Measurements from ENCODE around the gene CIZ1.

Gene CIZ1

DNA sequence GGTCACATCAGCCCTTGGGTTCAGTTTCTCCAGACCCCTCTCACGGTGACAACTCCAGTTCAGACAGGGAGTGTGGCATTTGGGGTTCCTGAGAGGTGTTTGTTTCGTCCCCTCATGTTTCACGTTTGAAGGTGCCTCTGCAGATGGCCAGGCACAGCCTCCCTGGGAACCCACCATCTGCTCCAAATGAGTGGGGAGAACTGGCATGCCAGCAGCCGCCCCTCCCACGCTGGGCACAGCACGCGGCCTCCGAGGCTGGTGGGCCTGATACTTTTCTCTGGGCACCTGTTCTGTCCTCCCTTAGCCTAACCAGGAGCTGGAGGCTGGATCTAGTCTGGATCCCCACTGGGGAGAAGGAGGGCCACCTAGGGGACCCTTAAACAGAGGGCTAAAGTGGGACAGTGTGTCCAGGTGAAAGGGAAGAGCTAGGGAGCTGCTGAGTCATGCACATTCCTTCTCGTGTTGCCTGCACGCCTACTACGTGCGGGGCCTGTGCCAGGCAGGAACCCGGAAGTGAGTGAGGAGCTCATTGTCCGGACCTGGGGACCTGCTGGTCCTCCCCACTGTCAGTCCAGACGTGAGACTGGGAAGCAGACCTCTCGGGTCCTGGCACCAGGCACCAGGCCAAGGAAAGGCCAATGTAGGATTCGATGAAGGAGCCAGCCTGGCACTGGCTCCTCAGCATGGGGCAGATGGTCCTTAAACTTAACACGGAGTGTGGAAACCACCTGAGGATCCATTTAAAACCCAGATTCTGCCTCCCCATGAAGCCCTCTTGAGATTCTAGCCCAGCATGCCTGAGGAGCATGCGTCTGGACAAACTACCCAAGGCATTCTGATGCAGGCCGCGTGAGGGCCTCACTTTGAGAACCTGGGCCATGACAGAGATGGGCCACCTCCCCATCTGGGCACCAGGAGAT lies 23.5 kb upstream of the CIZ1 start:
- no peak for DNase-seq (ENCODE audit: low spot score)

GRCh38 chr9:128213746-128214497 lies 22.6 kb upstream of the CIZ1 start:
- DNase-seq (ENCODE audit: low spot score): no peak

DNA sequence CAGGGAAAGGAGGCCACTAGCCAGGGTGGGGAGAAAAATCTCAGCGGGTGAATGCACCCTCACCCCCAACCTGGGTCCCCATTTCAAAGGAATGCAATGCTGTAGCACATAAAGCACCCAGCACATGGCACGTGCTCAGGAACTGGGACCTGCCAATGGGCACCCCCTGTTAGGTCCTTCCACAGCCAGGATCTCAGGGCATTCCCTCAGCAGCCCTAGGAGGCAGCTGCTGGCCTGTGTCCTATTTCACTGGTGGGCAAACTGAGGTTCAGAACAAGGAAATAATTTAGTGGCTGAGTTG lies 20.6 kb upstream of the CIZ1 start:
- no peak for DNase-seq (ENCODE audit: low spot score)

DNA sequence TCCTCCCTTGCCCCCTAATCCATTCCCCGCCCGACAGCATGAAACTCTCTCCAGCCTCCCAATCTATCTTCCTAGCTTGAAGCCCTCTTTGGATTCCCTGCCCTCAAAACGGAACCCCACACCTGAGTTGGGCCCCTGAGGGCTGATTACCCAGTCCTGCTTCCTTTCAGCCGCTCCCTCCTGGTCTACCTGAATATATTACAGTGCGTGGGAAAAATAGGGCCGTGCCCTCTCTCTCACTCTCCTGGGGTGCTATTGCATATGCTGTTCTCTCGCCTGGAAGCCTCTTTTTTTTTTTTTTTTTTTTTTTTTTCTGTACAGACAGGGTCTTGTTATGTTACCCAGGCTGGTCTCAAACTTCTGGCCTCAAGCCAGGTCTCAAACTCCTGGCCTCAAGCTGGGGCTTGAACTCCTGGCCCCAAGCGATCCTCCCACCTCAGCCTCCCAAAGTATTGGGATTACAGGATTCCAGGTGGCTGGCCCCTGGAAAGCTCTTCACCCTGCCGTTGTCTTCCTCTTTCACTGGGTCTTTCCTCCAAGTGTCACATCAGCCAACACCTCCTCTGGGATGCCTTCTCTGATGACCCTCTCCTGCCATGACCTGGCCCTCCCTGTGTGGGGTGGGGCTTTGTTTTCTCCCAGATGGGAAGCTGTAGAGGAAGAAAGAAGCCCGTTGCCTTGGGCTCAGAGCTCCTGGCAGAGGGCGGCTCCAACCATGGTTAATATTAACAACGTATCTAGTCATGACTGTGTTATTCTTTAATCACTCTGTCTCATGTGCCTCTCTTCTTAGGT lies 20.0 kb upstream of the CIZ1 start:
- no peak for DNase-seq (ENCODE audit: low spot score)

DNA sequence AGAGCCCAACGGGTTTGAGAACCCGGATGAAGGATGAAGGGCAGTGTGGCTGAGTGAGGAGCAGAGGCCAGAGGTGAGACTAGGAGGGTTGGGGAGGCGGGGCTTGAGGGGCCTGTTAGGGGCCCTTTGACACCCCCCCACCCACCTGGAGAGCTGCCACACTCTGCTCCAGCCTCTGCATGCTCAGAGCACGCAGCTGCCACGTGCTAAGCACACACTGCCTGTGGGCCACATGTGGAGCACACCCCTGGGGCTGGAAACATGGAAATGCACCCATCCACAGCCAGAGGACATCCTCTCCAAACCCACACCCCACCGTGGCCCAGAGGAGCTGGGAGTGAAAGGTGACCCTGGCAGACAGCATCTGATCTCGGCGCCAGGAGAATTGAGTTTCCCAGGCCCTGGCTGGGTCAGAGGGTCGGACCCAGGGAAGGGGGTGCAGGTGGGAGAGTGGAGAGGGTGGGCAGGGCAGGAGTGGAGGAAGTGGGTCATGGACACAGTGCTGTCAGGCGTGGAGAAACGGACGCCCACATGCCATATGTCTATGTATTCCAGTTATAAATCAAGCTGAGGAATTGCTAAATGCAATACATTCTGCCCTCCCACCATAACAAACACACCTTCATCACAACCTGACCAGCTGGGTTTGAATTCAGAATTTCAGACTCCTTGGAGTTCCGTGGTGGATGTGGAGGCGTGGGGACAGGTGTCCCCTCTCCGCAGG lies 17.7 kb upstream of the CIZ1 start:
- no peak for DNase-seq (ENCODE audit: low spot score)

- DNase-seq (ENCODE audit: low spot score): no peak
Observed at GRCh38 chr9:128208386-128208785, 17.0 kb upstream of the CIZ1 start.

DNA sequence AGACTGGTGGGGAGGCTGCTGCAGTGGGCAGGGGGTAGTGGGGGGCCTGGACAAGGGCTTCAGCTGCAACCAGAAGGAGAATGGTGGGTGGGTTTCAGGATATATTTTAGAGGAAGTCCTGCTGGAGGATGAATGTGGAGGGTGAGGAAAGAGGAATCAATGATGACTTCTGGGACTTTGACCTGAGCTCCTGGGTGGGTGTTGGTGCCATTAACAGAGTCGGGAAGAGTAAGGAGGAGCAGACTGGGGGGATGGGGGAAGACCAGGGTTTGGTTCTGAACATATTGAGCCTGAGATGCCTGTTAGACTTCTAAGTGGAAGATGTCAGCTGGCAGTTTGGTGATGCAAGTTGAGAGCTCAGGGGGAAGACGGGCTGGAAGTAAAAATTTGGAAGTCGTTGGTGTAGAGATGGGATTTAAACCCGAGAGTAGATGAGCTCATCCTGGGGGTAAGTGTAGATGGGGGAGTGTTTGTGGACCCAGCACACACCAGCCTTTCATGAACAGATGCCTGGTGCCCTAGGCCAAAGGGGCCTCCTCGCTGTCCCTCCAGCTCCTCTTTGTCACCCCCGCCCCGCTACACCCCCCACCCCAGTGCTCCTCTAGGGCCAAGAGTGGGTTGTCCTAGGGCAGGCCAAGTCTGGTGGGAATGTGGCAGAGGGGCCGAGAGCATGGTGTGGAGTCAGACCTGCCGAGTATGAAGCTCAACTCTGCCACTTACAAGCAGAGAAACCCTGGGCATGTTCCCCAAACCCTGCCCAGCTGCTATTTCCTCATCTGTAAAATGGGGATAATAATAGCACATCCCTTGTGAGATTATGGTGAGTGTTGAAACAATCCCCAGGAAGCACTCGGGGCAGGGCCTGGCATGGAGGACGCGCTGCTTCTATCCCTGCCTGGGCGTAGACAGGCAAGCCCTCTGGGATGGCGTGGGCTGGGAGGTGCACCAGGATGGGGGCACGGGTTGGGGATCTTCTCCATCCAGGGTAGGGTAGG lies 15.8 kb upstream of the CIZ1 start:
- DNase-seq (ENCODE audit: low spot score): no peak

- no peak for DNase-seq (ENCODE audit: low spot score)
Observed at GRCh38 chr9:128206484-128206883, 15.1 kb upstream of the CIZ1 start.

DNA sequence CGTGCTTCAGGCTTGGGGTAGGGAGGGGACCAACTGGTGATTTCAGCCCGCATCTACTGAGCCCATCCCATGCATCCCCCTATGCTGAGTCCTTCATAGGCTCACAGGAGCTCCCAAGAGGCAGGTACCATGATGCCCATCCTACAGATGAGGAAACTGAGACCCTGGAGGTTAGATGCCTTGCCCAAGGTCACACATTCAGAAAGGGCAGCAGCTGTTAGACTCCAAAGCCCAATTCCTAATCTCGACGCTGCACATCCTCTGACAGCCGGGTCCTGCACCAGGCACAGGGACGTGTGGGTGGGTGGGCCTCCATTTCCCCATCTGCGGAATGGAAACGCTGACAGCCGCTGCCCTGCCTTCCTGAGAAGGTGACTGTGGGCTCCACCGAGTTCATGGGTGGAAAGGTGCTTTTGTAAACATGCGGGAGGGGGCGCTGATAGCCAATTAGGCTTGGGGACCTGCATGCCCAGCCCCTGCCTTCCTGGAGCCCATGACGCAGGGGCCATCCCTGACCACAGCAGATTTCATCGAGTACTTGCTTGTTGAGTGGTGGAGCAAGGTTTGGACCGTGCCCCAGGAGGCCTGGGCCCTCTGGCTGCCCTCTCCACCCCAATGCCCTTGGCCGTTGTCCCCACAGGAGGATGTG lies 14.0 kb upstream of the CIZ1 start:
- no peak for DNase-seq (ENCODE audit: low spot score)

DNA sequence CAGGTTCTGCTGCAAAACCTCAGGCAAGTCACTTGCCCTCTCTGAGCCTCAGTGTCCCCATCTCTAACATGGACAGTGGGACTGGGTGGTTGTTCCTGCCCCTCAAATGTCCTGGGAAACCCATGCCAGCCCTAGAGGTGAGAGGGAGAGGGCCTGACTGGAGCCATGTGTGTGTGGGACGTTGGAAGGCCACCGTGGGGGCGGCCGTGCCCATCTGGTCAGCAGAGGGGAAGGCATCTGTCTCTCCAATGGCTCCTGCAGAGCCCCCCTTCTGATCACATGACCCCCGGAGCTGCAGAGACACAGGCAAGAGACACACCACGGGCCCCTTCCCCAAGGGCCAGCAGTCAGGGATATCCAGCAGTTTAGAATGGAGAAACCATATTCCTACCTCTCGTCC lies 13.5 kb upstream of the CIZ1 start:
- DNase-seq (ENCODE audit: low spot score): no peak

GRCh38 chr9:128203707-128204551 lies 12.6 kb upstream of the CIZ1 start:
- DNase-seq (ENCODE audit: low spot score): no peak

GRCh38 chr9:128203024-128203706 lies 11.8 kb upstream of the CIZ1 start, which contains the start of gene DNM1:
Gene DNM1, plus strand, starts transcription at chr9:128203379. Its CDS starts 92 bp downstream, at chr9:128203471.
- peak; percentile 80 for DNase-seq (ENCODE audit: low spot score)

DNA sequence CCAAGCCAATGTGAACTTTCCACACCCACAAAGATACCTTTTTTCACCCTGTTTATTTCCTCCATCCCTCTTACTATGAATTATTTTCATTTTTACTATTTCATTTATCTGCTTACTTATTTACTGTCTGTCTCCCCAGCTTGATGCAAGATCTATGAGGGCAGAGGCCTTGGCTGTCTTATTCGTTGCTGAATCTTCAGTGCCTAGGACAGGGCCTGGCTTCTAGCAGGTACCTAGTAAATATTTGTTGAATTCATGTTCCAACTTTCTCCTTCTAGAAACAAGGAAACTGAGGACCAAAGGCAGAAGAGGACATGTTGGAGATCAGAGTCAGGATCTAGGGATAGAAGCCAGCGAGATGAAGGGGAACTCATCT lies 11.3 kb upstream of the CIZ1 start:
- DNase-seq (ENCODE audit: low spot score): no peak

DNA sequence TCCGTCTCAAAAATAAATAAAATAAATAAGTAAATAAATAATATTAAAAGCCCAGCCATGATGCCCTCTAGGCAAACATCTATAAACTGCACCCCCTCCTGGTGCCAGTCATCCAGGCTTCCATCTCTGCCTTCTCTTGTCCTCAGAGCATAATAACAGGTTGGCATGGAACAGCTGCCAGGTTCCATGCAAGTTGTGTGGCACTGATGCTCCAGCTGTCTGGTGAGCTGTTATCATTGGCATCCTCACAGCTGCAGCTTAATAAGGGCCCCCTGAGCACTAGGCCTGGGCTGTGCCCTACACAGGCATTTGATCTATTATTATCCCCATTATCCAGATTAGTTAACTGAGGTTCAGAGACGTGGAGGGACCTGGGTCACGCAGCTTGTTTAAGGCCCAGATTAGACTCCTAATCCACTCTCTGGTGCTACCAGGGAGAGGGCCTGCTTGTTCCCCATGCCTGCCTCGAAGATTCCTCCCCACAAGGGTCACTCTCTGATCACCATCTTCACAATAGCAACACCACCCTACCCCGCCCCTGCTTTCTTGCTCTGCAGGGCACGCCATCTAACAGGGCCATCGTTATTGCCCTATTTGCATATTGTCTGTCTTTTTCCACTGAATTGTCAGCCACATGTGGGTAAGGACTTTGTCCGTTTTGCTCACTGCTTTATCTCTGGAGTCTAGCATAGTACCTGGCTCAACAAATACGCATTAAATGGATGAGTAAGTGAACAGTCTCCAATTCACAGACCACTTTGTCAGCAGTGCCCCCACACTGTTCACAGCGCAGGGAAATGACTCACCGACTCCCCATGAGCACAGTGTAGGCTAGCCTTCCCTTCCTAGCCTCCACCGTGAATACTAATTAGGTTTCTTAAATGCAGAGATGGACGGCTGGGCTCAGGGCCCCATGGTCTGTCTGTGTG lies 10.3 kb upstream of the CIZ1 start:
- DNase-seq (ENCODE audit: low spot score): no peak

DNA sequence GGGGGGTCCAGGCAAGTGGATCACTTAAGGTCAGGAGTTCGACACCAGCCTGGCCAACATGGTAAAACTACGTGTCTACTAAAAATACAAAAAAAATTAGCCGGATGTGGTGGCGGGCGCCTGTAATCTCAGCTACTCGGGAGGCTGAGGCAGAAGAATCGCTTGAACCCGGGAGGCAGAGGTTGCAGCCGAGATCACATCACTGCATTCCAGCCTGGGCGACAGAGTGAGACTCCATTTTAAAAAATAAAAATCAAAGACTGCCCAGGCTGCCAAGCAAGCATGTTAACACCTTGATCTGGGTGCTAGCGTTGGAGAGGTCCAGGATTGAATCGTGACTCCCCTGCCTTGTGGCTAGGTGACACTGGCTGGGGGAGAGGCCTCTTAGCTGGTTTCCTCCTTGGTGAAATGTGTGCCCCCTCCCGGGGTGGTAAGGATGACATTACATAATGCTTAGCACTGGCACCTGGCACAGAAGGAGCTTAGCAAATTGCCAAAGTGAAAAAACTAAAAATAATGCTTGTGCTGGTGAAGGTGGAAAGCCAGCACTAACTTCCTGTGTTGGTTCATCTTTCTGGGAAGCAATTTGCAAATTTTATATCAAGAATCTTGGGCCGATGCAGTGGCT lies 2.2 kb upstream of the CIZ1 start:
- no peak for DNase-seq (ENCODE audit: low spot score)

DNA sequence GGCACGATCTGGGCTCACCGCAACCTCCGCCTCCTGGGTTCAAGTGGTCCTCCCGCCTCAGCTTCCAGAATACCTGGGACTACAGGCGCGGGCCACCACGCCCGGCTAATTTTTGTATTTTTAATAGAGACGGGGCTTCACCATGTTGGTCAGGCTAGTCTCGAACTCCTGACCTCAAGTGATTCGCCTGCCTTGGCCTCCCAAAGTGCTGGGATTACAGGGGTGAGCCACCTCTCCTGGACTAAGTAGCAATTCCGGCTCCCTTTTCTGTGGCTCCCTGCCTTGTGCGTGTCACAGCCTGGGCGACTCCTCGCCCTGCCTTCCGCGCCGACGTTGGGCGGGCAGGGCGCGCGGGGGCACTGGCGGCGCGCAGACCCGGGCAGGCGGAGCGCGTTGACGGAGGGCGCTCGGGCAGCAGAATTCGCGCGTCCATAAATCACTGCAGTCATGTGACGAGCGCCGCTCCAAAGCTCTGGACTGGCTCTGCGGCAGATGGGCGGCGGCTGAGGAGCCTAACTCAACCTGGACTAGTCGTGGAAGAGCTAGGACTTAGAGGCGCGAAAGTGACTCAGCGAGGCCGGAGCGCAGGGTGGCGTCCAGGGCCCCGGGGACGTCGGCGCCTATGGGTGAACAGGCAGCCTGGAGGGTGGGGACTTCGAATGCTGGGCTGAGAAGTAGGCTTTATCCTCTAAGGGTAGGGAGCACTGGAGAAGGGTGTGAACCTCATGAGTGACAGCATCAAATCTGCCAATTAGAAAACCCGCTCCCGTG lies 1.4 kb upstream of the CIZ1 start:
- DNase-seq (ENCODE audit: low spot score): peak; percentile 72

All from hematopoietic multipotent progenitor cell treated with erythropoietin and hydrocortisone succinate and interleukin-3 and kit ligand, for 15 days (in vitro differentiated cells).